ENCODE data around the gene CKMT2. TPM values are rescaled to one million over a fixed set of nuclear protein-coding genes. Genes with fewer than 3 reads are reported as not detected.

The CKMT2 gene
- total RNA-seq, 1 experiment from 2014 or later, result not detected

DNA sequence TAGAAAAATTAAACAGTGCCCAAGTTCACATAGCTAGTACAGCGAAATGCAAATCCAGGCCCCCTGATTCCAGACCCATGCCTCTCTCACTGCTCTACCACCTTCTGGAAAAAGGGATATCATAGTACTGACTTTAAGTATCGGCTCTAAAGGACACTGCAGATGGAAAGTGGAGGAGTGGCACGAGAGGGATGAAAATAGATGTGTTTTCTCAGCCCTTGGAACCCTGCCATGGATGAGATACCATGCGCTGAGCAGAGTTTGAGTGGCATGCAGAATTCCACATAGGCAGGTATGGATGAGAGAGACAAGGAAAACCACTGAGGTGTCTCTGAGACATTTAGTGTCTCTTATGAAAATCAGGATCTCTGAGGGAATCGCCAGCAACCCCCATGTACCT, 18.8 kb downstream of the CKMT2 start:
- DNase-seq (ENCODE audit: low read depth, low spot score) (no peak), ATAC-seq (no peak)
- no TSS peak for BruUV-seq (replicated peaks)
- in situ Hi-C loops (cut with HindIII; ENCODE audit: low pct_unique_long_range_greater_than_20kb, low sequenced_read_pairs), result no loop called here
- POLR2A ChIA-PET, result no interaction called here
- Histone ChIP-seq H3K9me3 (ENCODE audit: control insufficient read depth, insufficient read depth, low read depth, low read length) (no peaks in the 10 kb centered on the region), H3K4me1 (ENCODE audit: control insufficient read depth, insufficient read depth, low read length) (no peaks in the 10 kb centered on the region), H3K4me3 (ENCODE audit: low read depth in 2 of 2, low read length in 2 of 2) (no peak overlapping the region), H3K27ac (ENCODE audit: low read length) (no peak overlapping the region), H3K36me3 (ENCODE audit: control insufficient read depth, insufficient read depth, low read length) (no peaks in the 10 kb centered on the region), H3K27me3 (ENCODE audit: control insufficient read depth, insufficient read depth, low read length) (no peaks in the 10 kb centered on the region)
- TF ChIP-seq, protein P1, sequence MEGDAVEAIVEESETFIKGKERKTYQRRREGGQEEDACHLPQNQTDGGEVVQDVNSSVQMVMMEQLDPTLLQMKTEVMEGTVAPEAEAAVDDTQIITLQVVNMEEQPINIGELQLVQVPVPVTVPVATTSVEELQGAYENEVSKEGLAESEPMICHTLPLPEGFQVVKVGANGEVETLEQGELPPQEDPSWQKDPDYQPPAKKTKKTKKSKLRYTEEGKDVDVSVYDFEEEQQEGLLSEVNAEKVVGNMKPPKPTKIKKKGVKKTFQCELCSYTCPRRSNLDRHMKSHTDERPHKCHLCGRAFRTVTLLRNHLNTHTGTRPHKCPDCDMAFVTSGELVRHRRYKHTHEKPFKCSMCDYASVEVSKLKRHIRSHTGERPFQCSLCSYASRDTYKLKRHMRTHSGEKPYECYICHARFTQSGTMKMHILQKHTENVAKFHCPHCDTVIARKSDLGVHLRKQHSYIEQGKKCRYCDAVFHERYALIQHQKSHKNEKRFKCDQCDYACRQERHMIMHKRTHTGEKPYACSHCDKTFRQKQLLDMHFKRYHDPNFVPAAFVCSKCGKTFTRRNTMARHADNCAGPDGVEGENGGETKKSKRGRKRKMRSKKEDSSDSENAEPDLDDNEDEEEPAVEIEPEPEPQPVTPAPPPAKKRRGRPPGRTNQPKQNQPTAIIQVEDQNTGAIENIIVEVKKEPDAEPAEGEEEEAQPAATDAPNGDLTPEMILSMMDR (IDR thresholded peaks at IDR 0.05), result no peak
- no peak for TF ChIP-seq SIN3A (IDR thresholded peaks at IDR 0.05; ENCODE audit: borderline replicate concordance, insufficient read depth, low read depth, low read length)
- no peak for TF ChIP-seq REST (IDR thresholded peaks at IDR 0.05; ENCODE audit: insufficient read depth in 1 of 2, low read depth in 2 of 2, low read length in 1 of 2)
- TF ChIP-seq TCF7L2 (IDR thresholded peaks at IDR 0.05; ENCODE audit: low read depth, low read length), result no peak
- no peak for TF ChIP-seq POLR2AphosphoS5 (IDR thresholded peaks at IDR 0.05; ENCODE audit: low read depth, low read length)
- CTCF ChIA-PET, result no interaction called here
- intact Hi-C loops (cut with micrococcal nuclease; ENCODE audit: unreplicated experiment), result no loop called here

DNA sequence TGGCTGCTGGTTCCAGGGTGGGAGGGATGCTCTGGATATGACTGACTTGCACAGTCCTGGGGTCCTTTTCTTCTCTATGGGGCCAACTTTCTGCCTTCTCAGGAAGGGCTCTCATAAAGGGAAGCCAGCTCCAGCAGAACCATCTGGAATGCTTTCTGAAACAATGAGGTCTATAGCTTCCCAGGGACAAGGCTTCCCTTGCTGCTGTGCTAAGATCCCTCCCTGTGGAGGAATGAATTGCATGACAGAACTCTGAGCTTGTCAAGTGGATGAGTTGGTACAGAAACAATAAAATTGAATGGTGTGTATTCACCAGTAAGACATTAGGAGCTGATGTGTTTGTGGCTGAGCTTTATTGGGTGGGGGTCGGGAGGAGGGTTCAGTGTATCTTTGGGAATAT, 19.8 kb downstream of the CKMT2 start:
- no peaks in the 10 kb centered on the region for H3K27me3 ChIP-seq (ENCODE audit: control insufficient read depth, insufficient read depth, low read length)
- CTCF ChIA-PET, result interaction anchor here (0.6 kb wide), 1 partner anchor 51 kb away, joined by 3 read pairs; no protein-coding TSS in a partner anchor
- H3K27ac ChIP-seq (ENCODE audit: low read length), result no peak overlapping the region
- TF ChIP-seq, protein P1 (IDR thresholded peaks at IDR 0.05), result no peak
- H3K36me3 ChIP-seq (ENCODE audit: control insufficient read depth, insufficient read depth, low read length), result no peaks in the 10 kb centered on the region
- DNase-seq (ENCODE audit: low read depth, low spot score) (no peak), ATAC-seq (no peak)
- no peaks in the 10 kb centered on the region for H3K9me3 ChIP-seq (ENCODE audit: control insufficient read depth, insufficient read depth, low read depth, low read length)
- in situ Hi-C loops (cut with HindIII; ENCODE audit: low pct_unique_long_range_greater_than_20kb, low sequenced_read_pairs) (no loop called here), intact Hi-C loops (cut with micrococcal nuclease; ENCODE audit: unreplicated experiment) (no loop called here)
- no peaks in the 10 kb centered on the region for H3K4me1 ChIP-seq (ENCODE audit: control insufficient read depth, insufficient read depth, low read length)
- H3K4me3 ChIP-seq (ENCODE audit: low read depth in 2 of 2, low read length in 2 of 2), result no peak overlapping the region
- POLR2A ChIA-PET, result interaction anchor here (0.6 kb wide), 1 partner anchor 544 kb away, joined by 9 read pairs; no protein-coding TSS in a partner anchor
- BruUV-seq (replicated peaks), result no TSS peak

DNA sequence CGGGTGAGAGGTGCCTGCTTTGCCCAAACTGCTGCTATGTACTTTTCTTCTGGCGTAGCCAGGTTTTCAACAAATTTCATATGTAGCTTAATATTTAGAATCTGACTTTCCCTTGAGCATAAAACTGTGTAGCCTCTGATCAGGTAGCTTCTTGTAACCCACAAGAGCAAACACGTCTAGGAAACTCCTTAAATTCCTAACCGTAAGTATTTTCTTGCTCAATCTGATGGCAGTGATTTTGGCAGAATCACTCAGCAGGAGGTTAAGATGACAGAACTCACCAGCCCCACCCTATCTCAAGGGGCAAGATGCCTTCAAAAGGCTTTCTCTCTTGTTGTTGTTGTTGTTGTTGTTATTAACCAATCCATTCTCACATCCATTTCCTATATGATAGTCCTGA, 20.8 kb downstream of the CKMT2 start:
- BruUV-seq (replicated peaks), result no TSS peak
- POLR2A ChIA-PET, result no interaction called here
- CTCF ChIA-PET, result no interaction called here
- in situ Hi-C loops (cut with HindIII; ENCODE audit: low pct_unique_long_range_greater_than_20kb, low sequenced_read_pairs) (no loop called here), intact Hi-C loops (cut with micrococcal nuclease; ENCODE audit: unreplicated experiment) (no loop called here)
- Histone ChIP-seq H3K4me1 (ENCODE audit: control insufficient read depth, insufficient read depth, low read length) (no peaks in the 10 kb centered on the region), H3K36me3 (ENCODE audit: control insufficient read depth, insufficient read depth, low read length) (no peaks in the 10 kb centered on the region), H3K27ac (ENCODE audit: low read length) (no peak overlapping the region), H3K9me3 (ENCODE audit: control insufficient read depth, insufficient read depth, low read depth, low read length) (no peaks in the 10 kb centered on the region), H3K4me3 (ENCODE audit: low read depth in 2 of 2, low read length in 2 of 2) (no peak overlapping the region), H3K27me3 (ENCODE audit: control insufficient read depth, insufficient read depth, low read length) (no peaks in the 10 kb centered on the region)
- no peak for DNase-seq (ENCODE audit: low read depth, low spot score)
- no peak for TF ChIP-seq REST (IDR thresholded peaks at IDR 0.05; ENCODE audit: insufficient read depth in 1 of 2, low read depth in 2 of 2, low read length in 1 of 2)
- TF ChIP-seq SIN3A (IDR thresholded peaks at IDR 0.05; ENCODE audit: borderline replicate concordance, insufficient read depth, low read depth, low read length), result no peak
- TF ChIP-seq POLR2AphosphoS5 (IDR thresholded peaks at IDR 0.05; ENCODE audit: low read depth, low read length), result no peak
- TF ChIP-seq, protein P1 (IDR thresholded peaks at IDR 0.05), result no peak
- no peak for TF ChIP-seq TCF7L2 (IDR thresholded peaks at IDR 0.05; ENCODE audit: low read depth, low read length)
- ATAC-seq, result no peak
